Coronary artery (tissue), 2 donors: ENCODE results near the gene BMPR1A.

ENCODE experiments used
- DNase-seq: peaks from one replicate; pipeline ENCODE4 v3.0.0-alpha.2; 2017; ENCODE audit warnings: low spot score
- H3K27ac ChIP-seq, 2 donors: fragments of 200-600 bp; sonication (generic); one replicate each; pipeline ENCODE4 v1.5.1; 2016 to 2019
- H3K4me3 ChIP-seq: fragments of 200-600 bp; sonication (generic); 2 replicates; pipeline ENCODE4 v1.5.1; 2016; ENCODE audit warnings: mild to moderate bottlenecking, moderate library complexity
- CTCF ChIP-seq: fragments of 200-600 bp; sonication (generic); IDR thresholded peaks from one replicate; pipeline ENCODE4 v1.5.1; 2019; ENCODE audit warnings: antibody characterized with exemption

BMPR1A gene

GRCh38 chr10:86718556-86718955, 37.9 kb upstream of the BMPR1A start:
- H3K27ac ChIP-seq = no peak overlapping the region
- no peak for TF ChIP-seq CTCF
- no peak overlapping the region for H3K4me3 ChIP-seq
- DNase-seq = no peak

- no peak for DNase-seq
- no peak overlapping the region for H3K27ac ChIP-seq
- no peak overlapping the region for H3K4me3 ChIP-seq
- TF ChIP-seq CTCF = no peak
Measured at GRCh38 chr10:86721232-86721631, 35.2 kb upstream of the BMPR1A start.

- Histone ChIP-seq H3K27ac (no peak overlapping the region), H3K4me3 (no peak overlapping the region)
- DNase-seq = no peak
- no peak for TF ChIP-seq CTCF
Measured at GRCh38 chr10:86723009-86723408, 33.4 kb upstream of the BMPR1A start.

- no peak for DNase-seq
- Histone ChIP-seq H3K4me3 (no peak overlapping the region), H3K27ac (no peak overlapping the region)
- TF ChIP-seq CTCF = no peak
Measured at GRCh38 chr10:86724445-86724844, 32.0 kb upstream of the BMPR1A start.

- H3K27ac ChIP-seq = no peak overlapping the region
- TF ChIP-seq CTCF = no peak
- no peak overlapping the region for H3K4me3 ChIP-seq
- DNase-seq = no peak
Measured at GRCh38 chr10:86725980-86726676, 30.3 kb upstream of the BMPR1A start.

GRCh38 chr10:86726677-86726999, 29.8 kb upstream of the BMPR1A start:
- Histone ChIP-seq H3K27ac (no peak overlapping the region), H3K4me3 (no peak overlapping the region)
- no peak for DNase-seq
- no peak for TF ChIP-seq CTCF

GRCh38 chr10:86727470-86727869, 28.9 kb upstream of the BMPR1A start:
- TF ChIP-seq CTCF = no peak
- no peak overlapping the region for H3K27ac ChIP-seq
- H3K4me3 ChIP-seq = no peak overlapping the region
- no peak for DNase-seq
